Colonic mucosa (tissue), 4 donors: ENCODE data around the gene CHST14. TPM values are rescaled to one million over a fixed set of nuclear protein-coding genes. Genes with fewer than 3 reads are reported as not detected.

ENCODE experiments used
- DNase-seq: peaks from one replicate; pipeline ENCODE4 v3.0.0-alpha.2; 2020
- H3K27ac ChIP-seq: fragments of 200-600 bp; one replicate; pipeline ENCODE4 v1.8.0; 2021
- H3K27me3 ChIP-seq: fragments of 200-600 bp; one replicate; pipeline ENCODE4 v1.8.0; 2021
- H3K36me3 ChIP-seq: fragments of 200-600 bp; one replicate; pipeline ENCODE4 v1.8.0; 2021
- H3K4me1 ChIP-seq: fragments of 200-600 bp; one replicate; pipeline ENCODE4 v1.8.0; 2021; ENCODE audit warnings: mild to moderate bottlenecking
- H3K4me3 ChIP-seq: fragments of 200-600 bp; one replicate; pipeline ENCODE4 v1.8.0; 2021
- H3K9ac ChIP-seq, 2 donors: one replicate each; pipeline ENCODE4 v1.7.0; 2013; ENCODE audit warnings: control low read depth in 2 of 2, low read depth in 2 of 2, low read length in 2 of 2
- H3K9me3 ChIP-seq: fragments of 200-600 bp; one replicate; pipeline ENCODE4 v1.8.0; 2021
- CTCF ChIP-seq: fragments of 200-600 bp; IDR thresholded peaks from one replicate; pipeline ENCODE4 v1.8.0; 2022; ENCODE audit warnings: antibody characterized with exemption, mild to moderate bottlenecking
- intact Hi-C: fragments of 100-400 bp; cut with DNase I; formaldehyde crosslinking; loops from one replicate; pipeline ENCODE4 v1.14.1; 2022
- total RNA-seq, 2 donors: library from RNA; stranded (reverse); fragmentation: NEBNext Ultra II Directional in 1 of 2; extraction: Animal tissue kit (Norgen Biotek cat#: 25700) in 1 of 2; gene quantifications; one replicate each; pipeline ENCODE4 v1.2.1, GENCODE V29; 2021
- donor health status: healthy.
- donor health status: DM: no; HTN: no; CAD: no.
- donor health status: DM: no; HTN: no; CAD: no.

CHST14 gene
- total RNA-seq, 2 donors from 2014 or later = 3.9 to 4.5 TPM

GRCh38 chr15:40443255-40443654, 27.5 kb upstream of the CHST14 start:
- Histone ChIP-seq H3K4me3 (no peak overlapping the region), H3K36me3 (no peaks in the 10 kb centered on the region), H3K4me1 (peaks cover 11% of the 10 kb centered on the region), H3K27ac (no peak overlapping the region), H3K27me3 (no peaks in the 10 kb centered on the region), H3K9ac (no peak overlapping the region), H3K9me3 (no peaks in the 10 kb centered on the region)
- intact Hi-C loops = no loop called here
- no peak for TF ChIP-seq CTCF
- no peak for DNase-seq

GRCh38 chr15:40443846-40444245, 26.9 kb upstream of the CHST14 start:
- Histone ChIP-seq H3K27me3 (no peaks in the 10 kb centered on the region), H3K9ac (no peak overlapping the region), H3K27ac (no peak overlapping the region), H3K4me3 (no peak overlapping the region), H3K9me3 (no peaks in the 10 kb centered on the region), H3K36me3 (no peaks in the 10 kb centered on the region), H3K4me1 (peaks cover 11% of the 10 kb centered on the region)
- DNase-seq = no peak
- no peak for TF ChIP-seq CTCF
- intact Hi-C loops = no loop called here

- intact Hi-C loops = no loop called here
- Histone ChIP-seq H3K27me3 (no peaks in the 10 kb centered on the region), H3K27ac (no peak overlapping the region), H3K4me1 (peaks cover 11% of the 10 kb centered on the region), H3K4me3 (no peak overlapping the region), H3K9ac (no peak overlapping the region), H3K9me3 (no peaks in the 10 kb centered on the region), H3K36me3 (no peaks in the 10 kb centered on the region)
- no peak for DNase-seq
- TF ChIP-seq CTCF = no peak
These were observed 26.0 kb upstream of the CHST14 start for GRCh38 chr15:40444736-40445135.

GRCh38 chr15:40445421-40445922, 25.3 kb upstream of the CHST14 start:
- TF ChIP-seq CTCF = no peak
- H3K9ac ChIP-seq = peak overlapping the region in 1 of 2 donors; percentile 6
- H3K4me3 ChIP-seq = no peak overlapping the region
- peaks cover 14% of the 10 kb centered on the region for H3K4me1 ChIP-seq
- no peaks in the 10 kb centered on the region for H3K9me3 ChIP-seq
- DNase-seq = no peak
- no peaks in the 10 kb centered on the region for H3K27me3 ChIP-seq
- peak overlapping the region; percentile 3 for H3K27ac ChIP-seq
- intact Hi-C loops = no loop called here
- no peaks in the 10 kb centered on the region for H3K36me3 ChIP-seq

- Histone ChIP-seq H3K9ac (peak overlapping the region in 1 of 2 donors; percentile 6), H3K4me3 (no peak overlapping the region), H3K27me3 (no peaks in the 10 kb centered on the region), H3K9me3 (no peaks in the 10 kb centered on the region), H3K36me3 (no peaks in the 10 kb centered on the region), H3K4me1 (peaks cover 18% of the 10 kb centered on the region), H3K27ac (no peak overlapping the region)
- TF ChIP-seq CTCF = no peak
- DNase-seq = no peak
- intact Hi-C loops = no loop called here
These were observed 24.6 kb upstream of the CHST14 start for GRCh38 chr15:40446144-40446543.
